Measurements from ENCODE around the gene CGNL1.

GRCh38 chr15:57358571-57358970, 17.7 kb upstream of the CGNL1 start:
- TF ChIP-seq, protein P1, sequence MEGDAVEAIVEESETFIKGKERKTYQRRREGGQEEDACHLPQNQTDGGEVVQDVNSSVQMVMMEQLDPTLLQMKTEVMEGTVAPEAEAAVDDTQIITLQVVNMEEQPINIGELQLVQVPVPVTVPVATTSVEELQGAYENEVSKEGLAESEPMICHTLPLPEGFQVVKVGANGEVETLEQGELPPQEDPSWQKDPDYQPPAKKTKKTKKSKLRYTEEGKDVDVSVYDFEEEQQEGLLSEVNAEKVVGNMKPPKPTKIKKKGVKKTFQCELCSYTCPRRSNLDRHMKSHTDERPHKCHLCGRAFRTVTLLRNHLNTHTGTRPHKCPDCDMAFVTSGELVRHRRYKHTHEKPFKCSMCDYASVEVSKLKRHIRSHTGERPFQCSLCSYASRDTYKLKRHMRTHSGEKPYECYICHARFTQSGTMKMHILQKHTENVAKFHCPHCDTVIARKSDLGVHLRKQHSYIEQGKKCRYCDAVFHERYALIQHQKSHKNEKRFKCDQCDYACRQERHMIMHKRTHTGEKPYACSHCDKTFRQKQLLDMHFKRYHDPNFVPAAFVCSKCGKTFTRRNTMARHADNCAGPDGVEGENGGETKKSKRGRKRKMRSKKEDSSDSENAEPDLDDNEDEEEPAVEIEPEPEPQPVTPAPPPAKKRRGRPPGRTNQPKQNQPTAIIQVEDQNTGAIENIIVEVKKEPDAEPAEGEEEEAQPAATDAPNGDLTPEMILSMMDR (IDR thresholded peaks at IDR 0.05), result no peak
- TF ChIP-seq MAFK (IDR thresholded peaks at IDR 0.05; ENCODE audit: partially characterized antibody) (no peak), SMC3 (IDR thresholded peaks at IDR 0.05) (no peak), JUNB (IDR thresholded peaks at IDR 0.05) (no peak)
